Measurements from ENCODE around the gene PSMC3.

GRCh38 chr11:47413351-47413750 is 12.9 kb downstream of the PSMC3 start:
- TF ChIP-seq CTCF (IDR thresholded peaks at IDR 0.05) (no peak), POLR2AphosphoS5 (IDR thresholded peaks at IDR 0.05; ENCODE audit: low read depth, low read length) (no peak), REST (IDR thresholded peaks at IDR 0.05; ENCODE audit: insufficient read depth in 1 of 2, low read depth in 2 of 2, low read length in 1 of 2) (no peak), TCF7L2 (IDR thresholded peaks at IDR 0.05; ENCODE audit: low read depth, low read length) (no peak)
